OCI-LY7 (cell line): ENCODE results near the gene PCK1. TPM values are rescaled to one million over a fixed set of nuclear protein-coding genes. Genes with fewer than 3 reads are reported as not detected.

Experiments used
- BruUV-seq: library from RNA; stranded (reverse); fragments of 400-500 nt; replicated peaks from 2 replicates; lab custom pipeline; 2021; lab: Mats Ljungman, UMichigan
- CTCF ChIA-PET: fragments of 300-600 bp; sonication (Branson Sonifier 250); formaldehyde crosslinking; loops from one replicate; lab custom pipeline; 2022; ENCODE audit warnings: antibody characterized with exemption; ENCODE audit not compliant: unreplicated experiment; lab: Charles Lee
- POLR2A ChIA-PET: fragments of 300-600 bp; sonication (Branson Sonifier 250); formaldehyde crosslinking; loops from one replicate; lab custom pipeline; 2022; ENCODE audit warnings: antibody characterized with exemption; lab: Charles Lee
- DNase-seq: peaks from one replicate; pipeline ENCODE4 v3.0.0-alpha.2; 2015; ENCODE audit warnings: low spot score
- H2AFZ ChIP-seq: fragments of 200-600 bp; sonication (generic), shearing (Covaris generic); 2 replicates; pipeline ENCODE4 v1.6.1; 2014; ENCODE audit warnings: mild to moderate bottlenecking, antibody characterized with exemption, low read length, moderate library complexity
- H3K27ac ChIP-seq: fragments of 200-600 bp; sonication (generic); 2 replicates; pipeline ENCODE4 v1.5.1; 2014; ENCODE audit warnings: mixed run types, low read depth, mild to moderate bottlenecking, moderate library complexity, low read length, inconsistent platforms; ENCODE audit not compliant: poor library complexity, severe bottlenecking
- H3K36me3 ChIP-seq: fragments of 200-600 bp; sonication (generic); 2 replicates; pipeline ENCODE4 v1.6.1; 2014; ENCODE audit warnings: mild to moderate bottlenecking, antibody characterized with exemption, low read length, moderate library complexity, mixed read lengths; ENCODE audit not compliant: insufficient read depth
- H3K4me1 ChIP-seq: fragments of 200-600 bp; sonication (generic); 2 replicates; pipeline ENCODE4 v1.5.1; 2014; ENCODE audit warnings: mild to moderate bottlenecking, low read length; ENCODE audit not compliant: insufficient read depth, poor library complexity, severe bottlenecking
- H3K4me2 ChIP-seq: fragments of 200-600 bp; sonication (generic); 2 replicates; pipeline ENCODE4 v1.6.1; 2014; ENCODE audit warnings: mild to moderate bottlenecking, low read length
- H3K4me3 ChIP-seq: fragments of 200-600 bp; sonication (generic); 2 replicates; pipeline ENCODE4 v1.5.1; 2014; ENCODE audit warnings: mild to moderate bottlenecking, low read depth, low read length; ENCODE audit not compliant: poor library complexity, severe bottlenecking
- H3K79me2 ChIP-seq: fragments of 200-600 bp; sonication (generic); 2 replicates; pipeline ENCODE4 v1.6.1; 2016; ENCODE audit warnings: low read depth, mild to moderate bottlenecking, low read length, moderate library complexity, mixed read lengths; ENCODE audit not compliant: insufficient read depth
- H3K9me2 ChIP-seq: fragments of 200-600 bp; sonication (generic); 2 replicates; pipeline ENCODE4 v1.6.1; 2016; ENCODE audit warnings: mild to moderate bottlenecking, low read length, mixed read lengths; ENCODE audit not compliant: insufficient read depth
- H3K9me3 ChIP-seq: fragments of 200-600 bp; sonication (generic); 2 replicates; pipeline ENCODE4 v1.6.1; 2014; ENCODE audit warnings: mild to moderate bottlenecking, mixed run types, low read length, mixed read lengths
- H4K20me1 ChIP-seq: fragments of 200-600 bp; sonication (generic); 2 replicates; pipeline ENCODE4 v1.6.1; 2014; ENCODE audit warnings: mild to moderate bottlenecking, antibody characterized with exemption, low read length, moderate library complexity, mixed read lengths; ENCODE audit not compliant: insufficient read depth
- CTCF ChIP-seq: fragments of 200-600 bp; sonication (generic); conservative IDR thresholded peaks from 2 replicates; pipeline ENCODE4 v1.5.1; 2014; ENCODE audit warnings: mild to moderate bottlenecking, antibody characterized with exemption, low read length, moderate library complexity, mixed read lengths
- EZH2phosphoT487 ChIP-seq: fragments of 200-600 bp; sonication (generic); IDR thresholded peaks from 2 replicates; pipeline ENCODE4 v1.6.1; 2018; ENCODE audit warnings: low read depth, borderline replicate concordance, mild to moderate bottlenecking, mixed run types, antibody characterized with exemption, low read length, moderate library complexity, mixed read lengths
- intact Hi-C: fragments of 100-400 bp; cut with micrococcal nuclease; formaldehyde crosslinking; loops from one replicate; pipeline ENCODE4 v1.10.0; 2022; ENCODE audit not compliant: unreplicated experiment
- total RNA-seq, 2 experiments: library from RNA; depleted of rRNA in 1 of 2; stranded (reverse); fragments of >200 nt in 1 of 2; shearing (Covaris generic) in 1 of 2; gene quantifications; 2 replicates each; pipeline ENCODE4 v1.2.3, GENCODE V29; 2014 to 2022

Gene PCK1
- total RNA-seq, 2 experiments from 2014 or later: 6.9 to 13.0 TPM

- ChIA-PET POLR2A (no interaction called here), CTCF (no interaction called here)
Observed at GRCh38 chr20:57581202-57582028, 20.5 kb downstream of the PCK1 start.

GRCh38 chr20:57582029-57582378 lies 21.1 kb downstream of the PCK1 start:
- no peak overlapping the region for H3K4me2 ChIP-seq
- no TSS peak for BruUV-seq
- no peaks in the 10 kb centered on the region for H3K36me3 ChIP-seq
- H3K27ac ChIP-seq: no peak overlapping the region
- H3K9me2 ChIP-seq: no peaks in the 10 kb centered on the region
- H2AFZ ChIP-seq: no peak overlapping the region
- no peak for DNase-seq
- H3K4me3 ChIP-seq: no peak overlapping the region
- ChIA-PET POLR2A (no interaction called here), CTCF (no interaction called here)
- H3K4me1 ChIP-seq: peaks cover 15% of the 10 kb centered on the region
- intact Hi-C loops: no loop called here
- TF ChIP-seq CTCF: no peak
- no peak for TF ChIP-seq EZH2phosphoT487
- H4K20me1 ChIP-seq: no peaks in the 10 kb centered on the region; the same call in 1 of the 2 replicates
- no peaks in the 10 kb centered on the region for H3K79me2 ChIP-seq
- H3K9me3 ChIP-seq: no peaks in the 10 kb centered on the region

More at GRCh38 chr20:57581202-57582028, 20.5 kb downstream of the PCK1 start:
- TF ChIP-seq EZH2phosphoT487 (no peak), CTCF (no peak)
- Histone ChIP-seq H3K4me1 (peaks cover 15% of the 10 kb centered on the region), H3K79me2 (no peaks in the 10 kb centered on the region), H3K27ac (no peak overlapping the region), H3K4me3 (no peak overlapping the region), H4K20me1 (no peaks in the 10 kb centered on the region; the same call in 1 of the 2 replicates), H3K36me3 (no peaks in the 10 kb centered on the region), H3K9me3 (no peaks in the 10 kb centered on the region), H3K9me2 (no peaks in the 10 kb centered on the region), H3K4me2 (no peak overlapping the region), H2AFZ (no peak overlapping the region)
- intact Hi-C loops: no loop called here
- BruUV-seq: no TSS peak
- no peak for DNase-seq
